GM21786 (cell line): ENCODE data around the gene C1GALT1.

Experiments
- ATAC-seq: cut with Tn5 transposase; IDR thresholded peaks from one replicate; pipeline ENCODE4 v1.9.1; 2021; ENCODE audit not compliant: unreplicated experiment

C1GALT1 gene

GRCh38 chr7:7265081-7266075 is 83.0 kb downstream of the C1GALT1 start:
- ATAC-seq, result no peak

- no peak for ATAC-seq
Measured at GRCh38 chr7:7266257-7266881, 84.0 kb downstream of the C1GALT1 start.

- no peak for ATAC-seq
Measured at GRCh38 chr7:7271094-7271874, 88.9 kb downstream of the C1GALT1 start.

GRCh38 chr7:7272294-7272693 is 90.0 kb downstream of the C1GALT1 start:
- ATAC-seq, result no peak

DNA sequence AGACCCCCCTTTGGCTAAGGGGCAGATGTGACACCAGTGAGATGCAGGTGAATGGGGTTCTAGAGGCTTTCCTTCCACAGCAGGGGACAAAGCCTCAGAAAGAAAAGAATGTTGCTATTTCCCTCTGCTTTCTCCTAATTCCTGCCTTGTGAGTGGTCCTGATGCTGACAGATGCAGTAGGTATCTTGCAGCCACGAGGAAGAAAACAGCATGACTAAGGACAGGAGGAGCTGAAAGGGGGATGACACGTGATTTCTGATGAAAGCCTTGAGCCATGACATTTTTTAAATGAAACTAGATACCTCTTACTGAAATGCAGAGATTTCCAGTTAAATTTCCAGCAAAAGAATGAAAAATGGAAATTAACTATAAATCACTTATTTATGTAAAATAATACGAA is 92.4 kb downstream of the C1GALT1 start:
- ATAC-seq, result no peak

DNA sequence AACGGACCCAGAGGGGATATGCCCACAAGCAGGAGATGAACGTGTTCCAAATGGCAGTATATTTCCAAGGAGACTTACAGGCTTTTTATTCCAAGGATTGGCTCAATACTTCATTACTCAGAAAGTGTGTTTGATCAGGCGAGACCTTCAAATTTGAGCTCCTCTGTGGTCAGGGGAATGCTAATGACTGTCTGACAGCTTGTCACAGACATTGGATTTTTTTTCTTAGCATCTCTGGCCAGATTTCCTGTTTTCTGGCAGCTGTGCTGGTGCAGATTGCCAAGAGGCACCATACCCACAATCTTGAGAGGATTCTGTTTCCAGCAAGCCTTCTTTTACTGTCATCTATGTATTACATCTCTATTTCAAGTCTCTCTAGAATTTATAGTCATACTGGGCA is 93.8 kb downstream of the C1GALT1 start:
- ATAC-seq, result no peak

GRCh38 chr7:7290429-7291122 is 108.2 kb downstream of the C1GALT1 start:
- no peak for ATAC-seq

DNA sequence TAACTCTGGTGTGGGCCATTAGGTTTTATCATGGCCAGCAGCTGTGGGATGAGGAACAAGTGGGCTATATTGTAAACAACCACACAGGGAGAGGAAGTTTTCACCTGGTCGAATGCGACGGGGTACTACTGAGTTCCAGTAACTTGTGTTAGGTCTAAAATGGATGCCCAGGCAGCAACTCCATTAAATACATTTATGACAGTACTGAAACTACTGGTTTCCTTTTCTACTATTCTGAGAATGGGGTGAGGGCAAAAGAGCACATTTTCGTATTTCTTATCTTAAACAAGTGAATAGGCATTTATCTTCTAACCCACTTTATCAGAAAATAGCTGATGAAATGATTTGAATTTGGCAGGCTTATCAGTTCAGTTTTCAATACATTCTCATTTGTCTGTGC is 109.7 kb downstream of the C1GALT1 start:
- no peak for ATAC-seq

DNA sequence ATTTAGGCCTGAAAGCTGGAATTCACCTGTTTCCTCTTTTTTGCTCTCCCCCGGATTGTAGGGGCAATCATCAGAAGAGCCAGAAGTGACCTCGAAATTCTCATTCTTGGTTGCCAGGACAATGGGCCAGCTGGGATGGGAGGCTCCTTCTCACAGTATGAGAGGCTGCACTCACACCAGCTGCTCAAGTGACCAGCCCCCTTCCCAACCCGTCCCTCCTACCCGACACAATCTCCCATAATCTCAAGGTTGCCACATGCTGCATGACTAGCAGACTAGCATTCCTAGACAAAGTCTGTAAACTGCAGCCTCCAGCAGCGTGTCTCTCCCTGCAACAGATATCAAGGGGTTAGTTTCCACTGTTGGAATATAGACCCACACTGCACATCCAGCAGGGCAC is 110.3 kb downstream of the C1GALT1 start:
- ATAC-seq, result no peak

DNA sequence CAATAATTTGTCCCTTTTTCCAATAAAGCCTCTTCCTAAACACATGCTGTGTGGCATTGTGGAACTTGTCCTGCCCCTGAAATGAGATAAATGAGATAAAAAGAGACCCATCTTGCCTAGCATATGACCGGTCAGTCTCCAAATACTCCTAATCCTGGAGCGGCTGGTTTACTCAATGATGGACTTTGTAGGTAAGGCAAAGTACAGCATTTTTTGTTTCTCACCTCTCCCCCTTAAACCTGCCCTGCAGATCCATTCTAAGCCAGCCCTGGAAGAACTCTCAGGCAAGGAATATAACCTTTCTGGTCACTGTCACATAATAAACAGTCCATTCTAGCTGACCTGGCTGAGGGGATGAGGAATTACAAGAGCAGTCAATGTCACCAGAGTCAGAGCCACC is 110.7 kb downstream of the C1GALT1 start:
- no peak for ATAC-seq

DNA sequence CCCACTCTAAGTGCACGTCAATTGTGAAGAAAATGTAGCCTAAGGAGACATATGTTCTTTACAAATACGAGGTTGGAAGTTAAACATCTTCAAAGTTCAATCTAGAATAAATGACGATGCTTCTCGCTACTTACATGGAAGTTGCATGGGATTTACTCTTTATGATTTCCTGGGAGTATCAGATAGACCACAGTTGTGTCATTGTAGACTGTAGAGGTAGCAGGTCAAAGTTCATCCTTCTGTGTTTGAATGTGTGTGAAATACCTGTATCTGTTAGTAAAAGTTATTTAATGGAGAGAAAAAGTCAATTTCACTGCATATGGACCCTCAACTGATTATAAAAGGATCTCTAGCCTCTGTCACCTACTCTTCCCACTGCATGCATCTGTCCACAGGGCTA is 112.6 kb downstream of the C1GALT1 start:
- no peak for ATAC-seq
